PC-3 (cell line): ENCODE results near the gene CNTNAP5. TPM values are rescaled to one million over a fixed set of nuclear protein-coding genes. Genes with fewer than 3 reads are reported as not detected.

Experiments used
- ATAC-seq: fragments of 200-7000 bp; cut with Tn5 transposase; 2 replicates; pipeline ENCODE4 v1.9.1; 2020; ENCODE audit warnings: mild to moderate bottlenecking, moderate library complexity
- BruUV-seq: library from RNA; stranded (reverse); fragments of 400-500 nt; replicated peaks from 2 replicates; lab custom pipeline; 2021; lab: Mats Ljungman, UMichigan
- CTCF ChIA-PET: fragments of 300-600 bp; sonication (Branson Sonifier 250); formaldehyde crosslinking; loops from one replicate; lab custom pipeline; 2022; ENCODE audit warnings: antibody characterized with exemption; lab: Charles Lee
- POLR2A ChIA-PET: fragments of 300-600 bp; sonication (Branson Sonifier 250); formaldehyde crosslinking; loops from one replicate; lab custom pipeline; 2022; ENCODE audit warnings: antibody characterized with exemption; ENCODE audit not compliant: unreplicated experiment; lab: Charles Lee
- DNase-seq: peaks from one replicate; pipeline ENCODE4 v3.0.0-alpha.2; 2015
- H2AFZ ChIP-seq: fragments of 300-600 bp; sonication (generic); 2 replicates; pipeline ENCODE4 v1.6.0; 2016; ENCODE audit warnings: antibody characterized with exemption, low read length
- H3F3A ChIP-seq: fragments of 300-600 bp; sonication (generic); one replicate; pipeline ENCODE4 v1.6.0; 2017; ENCODE audit warnings: antibody characterized with exemption, low read length, control low read depth, mild to moderate bottlenecking; ENCODE audit not compliant: unreplicated experiment
- H3K27ac ChIP-seq: fragments of 300-600 bp; sonication (generic); 2 replicates; pipeline ENCODE4 v1.5.1; 2016; ENCODE audit warnings: mild to moderate bottlenecking, low read length
- H3K27me3 ChIP-seq: fragments of 300-600 bp; sonication (generic); 2 replicates; pipeline ENCODE4 v1.6.1; 2016; ENCODE audit warnings: low read length, mixed read lengths
- H3K36me3 ChIP-seq: fragments of 300-600 bp; sonication (generic); 2 replicates; pipeline ENCODE4 v1.6.1; 2016; ENCODE audit warnings: low read depth, mixed run types, low read length, mixed read lengths
- H3K4me1 ChIP-seq: fragments of 300-600 bp; sonication (generic); 2 replicates; pipeline ENCODE4 v1.5.1; 2016; ENCODE audit warnings: low read length; ENCODE audit not compliant: insufficient read depth
- H3K4me2 ChIP-seq: fragments of 300-600 bp; sonication (generic); 2 replicates; pipeline ENCODE4 v1.6.0; 2016; ENCODE audit warnings: low read length
- H3K4me3 ChIP-seq: fragments of 300-600 bp; sonication (generic); 2 replicates; pipeline ENCODE4 v1.5.1; 2016; ENCODE audit warnings: mild to moderate bottlenecking, low read length, mixed read lengths
- H3K79me2 ChIP-seq: fragments of 300-600 bp; sonication (generic); 2 replicates; pipeline ENCODE4 v1.6.1; 2017; ENCODE audit warnings: low read length, mixed read lengths
- H3K9ac ChIP-seq: fragments of 300-600 bp; sonication (generic); 2 replicates; pipeline ENCODE4 v1.6.0; 2016; ENCODE audit warnings: mild to moderate bottlenecking, low read length
- H3K9me2 ChIP-seq: fragments of 300-600 bp; sonication (generic); replicated peaks from 2 replicates; pipeline ENCODE4 v1.6.1; 2016; ENCODE audit warnings: mixed run types, low read length, mixed read lengths
- H3K9me3 ChIP-seq: fragments of 300-600 bp; sonication (generic); 2 replicates; pipeline ENCODE4 v1.6.1; 2016; ENCODE audit warnings: low read length, mixed read lengths
- H4K20me1 ChIP-seq: fragments of 300-600 bp; sonication (generic); 2 replicates; pipeline ENCODE4 v1.6.1; 2016; ENCODE audit warnings: low read length, mixed read lengths
- EZH2 ChIP-seq: fragments of 300-600 bp; sonication (generic); IDR thresholded peaks from one replicate; pipeline ENCODE4 v1.6.1; 2017; ENCODE audit warnings: antibody characterized with exemption, mild to moderate bottlenecking, low read length; ENCODE audit not compliant: unreplicated experiment
- EZH2phosphoT487 ChIP-seq: fragments of 300-600 bp; sonication (generic); IDR thresholded peaks from 2 replicates; pipeline ENCODE4 v1.6.1; 2018; ENCODE audit warnings: mild to moderate bottlenecking, antibody characterized with exemption, low read length, borderline replicate concordance
- intact Hi-C: fragments of 100-400 bp; cut with micrococcal nuclease; formaldehyde crosslinking; loops from 2 replicates; pipeline ENCODE4 v1.9.0; 2023
- total RNA-seq: library from RNA; depleted of rRNA; stranded (reverse); fragments of >200 nt; gene quantifications from 2 replicates; pipeline ENCODE4 v1.2.3, GENCODE V29; 2014
- TF ChIP-seq, protein P1 (sequence below): fragments of 300-600 bp; sonication (generic); conservative IDR thresholded peaks from 2 replicates; pipeline ENCODE4 v1.5.1; 2017; ENCODE audit warnings: antibody characterized with exemption, low read depth, mild to moderate bottlenecking, low read length

Gene CNTNAP5
- total RNA-seq, 1 experiment from 2014 or later, result not detected

DNA sequence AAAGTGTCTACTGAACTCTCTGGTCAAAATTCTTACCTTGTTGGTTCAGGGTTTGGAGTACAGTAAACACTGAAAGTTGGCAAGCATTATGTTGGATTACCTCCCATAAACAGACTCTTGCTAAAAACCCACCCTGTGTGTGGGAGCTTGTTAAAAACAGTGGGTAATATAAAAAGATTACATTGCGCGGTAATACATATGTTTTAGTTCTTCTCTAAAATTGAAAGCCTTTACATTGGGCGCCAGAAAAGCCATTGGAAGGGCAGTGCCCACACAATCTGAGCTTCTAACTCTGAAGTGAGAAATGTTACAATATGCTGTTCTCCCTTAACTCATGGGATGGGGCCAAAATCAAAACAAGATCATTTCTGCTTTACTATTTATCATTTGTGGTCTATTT, 510.7 kb downstream of the CNTNAP5 start:
- Histone ChIP-seq H3K4me3 (no peak overlapping the region), H3K9me2 (no peaks in the 10 kb centered on the region), H3K36me3 (no peaks in the 10 kb centered on the region), H3K9ac (no peak overlapping the region), H3K9me3 (no peaks in the 10 kb centered on the region), H3K4me1 (no peaks in the 10 kb centered on the region), H3K27ac (no peak overlapping the region), H3F3A (no peaks in the 10 kb centered on the region), H3K4me2 (no peak overlapping the region), H4K20me1 (no peaks in the 10 kb centered on the region), H3K27me3 (no peaks in the 10 kb centered on the region), H3K79me2 (no peaks in the 10 kb centered on the region), H2AFZ (no peak overlapping the region)
- BruUV-seq, result no TSS peak
- ChIA-PET POLR2A (no interaction called here), CTCF (no interaction called here)
- DNase-seq (no peak), ATAC-seq (no peak)
- intact Hi-C loops, result no loop called here
- TF ChIP-seq EZH2 (no peak), EZH2phosphoT487 (no peak)
- TF ChIP-seq, protein P1, sequence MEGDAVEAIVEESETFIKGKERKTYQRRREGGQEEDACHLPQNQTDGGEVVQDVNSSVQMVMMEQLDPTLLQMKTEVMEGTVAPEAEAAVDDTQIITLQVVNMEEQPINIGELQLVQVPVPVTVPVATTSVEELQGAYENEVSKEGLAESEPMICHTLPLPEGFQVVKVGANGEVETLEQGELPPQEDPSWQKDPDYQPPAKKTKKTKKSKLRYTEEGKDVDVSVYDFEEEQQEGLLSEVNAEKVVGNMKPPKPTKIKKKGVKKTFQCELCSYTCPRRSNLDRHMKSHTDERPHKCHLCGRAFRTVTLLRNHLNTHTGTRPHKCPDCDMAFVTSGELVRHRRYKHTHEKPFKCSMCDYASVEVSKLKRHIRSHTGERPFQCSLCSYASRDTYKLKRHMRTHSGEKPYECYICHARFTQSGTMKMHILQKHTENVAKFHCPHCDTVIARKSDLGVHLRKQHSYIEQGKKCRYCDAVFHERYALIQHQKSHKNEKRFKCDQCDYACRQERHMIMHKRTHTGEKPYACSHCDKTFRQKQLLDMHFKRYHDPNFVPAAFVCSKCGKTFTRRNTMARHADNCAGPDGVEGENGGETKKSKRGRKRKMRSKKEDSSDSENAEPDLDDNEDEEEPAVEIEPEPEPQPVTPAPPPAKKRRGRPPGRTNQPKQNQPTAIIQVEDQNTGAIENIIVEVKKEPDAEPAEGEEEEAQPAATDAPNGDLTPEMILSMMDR, result no peak

DNA sequence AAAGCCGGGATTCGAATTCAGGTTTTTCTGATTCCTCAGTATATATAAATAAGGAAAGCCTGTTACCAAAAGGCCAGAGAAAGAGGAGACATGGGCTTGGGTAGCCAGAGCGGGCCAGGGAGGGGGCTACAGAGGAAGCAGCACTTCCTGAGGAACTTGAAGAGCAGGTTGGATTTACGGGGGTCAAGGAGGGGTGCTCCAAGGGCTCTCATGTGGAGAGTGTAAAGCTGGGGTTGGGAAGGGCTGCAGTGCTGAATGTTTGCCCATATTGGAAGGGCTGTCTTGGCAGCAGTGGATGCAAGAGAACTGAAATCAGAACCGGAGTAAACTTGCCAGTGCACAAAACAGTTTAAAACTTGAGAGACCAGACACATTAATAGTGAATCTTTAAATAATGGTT, 511.5 kb downstream of the CNTNAP5 start:
- Histone ChIP-seq H2AFZ (no peak overlapping the region), H3K27ac (no peak overlapping the region), H3K9me2 (no peaks in the 10 kb centered on the region), H3K79me2 (no peaks in the 10 kb centered on the region), H3K27me3 (no peaks in the 10 kb centered on the region), H3K9me3 (no peaks in the 10 kb centered on the region), H4K20me1 (no peaks in the 10 kb centered on the region), H3K4me2 (no peak overlapping the region), H3K4me3 (no peak overlapping the region), H3K9ac (no peak overlapping the region), H3K4me1 (no peaks in the 10 kb centered on the region), H3K36me3 (no peaks in the 10 kb centered on the region), H3F3A (no peaks in the 10 kb centered on the region)
- ChIA-PET POLR2A (no interaction called here), CTCF (no interaction called here)
- TF ChIP-seq EZH2phosphoT487 (no peak), EZH2 (no peak)
- no TSS peak for BruUV-seq
- intact Hi-C loops, result no loop called here
- ATAC-seq (no peak), DNase-seq (no peak)

DNA sequence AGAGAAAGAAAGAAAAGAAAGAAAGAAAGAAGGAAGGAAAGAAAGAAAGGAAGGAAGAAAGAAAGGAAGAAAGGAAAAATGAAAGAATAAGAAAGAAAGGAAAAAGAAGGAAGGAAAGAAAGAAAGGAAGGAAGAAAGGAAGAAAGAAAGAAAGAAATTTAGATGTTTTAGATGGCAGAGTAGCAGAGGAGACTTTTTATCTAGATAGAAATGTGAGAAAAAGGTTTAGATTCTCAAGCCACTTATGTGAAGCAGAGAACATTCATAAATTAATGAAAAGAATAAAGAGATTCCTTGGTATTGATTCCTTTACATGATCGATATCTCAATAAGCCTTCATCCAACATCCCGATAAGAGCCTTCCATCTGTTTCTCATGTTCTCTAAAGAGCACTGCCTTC, 513.5 kb downstream of the CNTNAP5 start:
- Histone ChIP-seq H3K4me3 (no peak overlapping the region), H4K20me1 (no peaks in the 10 kb centered on the region), H3K9me2 (no peaks in the 10 kb centered on the region), H3F3A (no peaks in the 10 kb centered on the region), H3K79me2 (no peaks in the 10 kb centered on the region), H3K27ac (no peak overlapping the region), H3K9me3 (no peaks in the 10 kb centered on the region), H3K9ac (no peak overlapping the region), H3K4me2 (no peak overlapping the region), H3K36me3 (no peaks in the 10 kb centered on the region), H3K4me1 (no peaks in the 10 kb centered on the region), H2AFZ (no peak overlapping the region), H3K27me3 (no peaks in the 10 kb centered on the region)
- POLR2A ChIA-PET, result no interaction called here
- BruUV-seq, result no TSS peak
- intact Hi-C loops, result no loop called here
- TF ChIP-seq, protein P1, result no peak
- TF ChIP-seq EZH2 (no peak), EZH2phosphoT487 (no peak)
- CTCF ChIA-PET, result no interaction called here
- DNase-seq, result no peak
- no peak for ATAC-seq
